ENCODE results near the gene MPP7.

MPP7 gene

GRCh38 chr10:28284126-28284525 is 18.7 kb downstream of the MPP7 start:
- no peak overlapping the region for H3K4me2 ChIP-seq (ENCODE audit: low read length)
- H4K20me1 ChIP-seq (ENCODE audit: control insufficient read depth, insufficient read depth, low read depth, low read length): no peaks in the 10 kb centered on the region

GRCh38 chr10:28283251-28283650 is 19.6 kb downstream of the MPP7 start:
- Histone ChIP-seq H3K79me2 (ENCODE audit: control insufficient read depth, low read length) (no peaks in the 10 kb centered on the region), H3K9me2 (replicated peaks; ENCODE audit: control insufficient read depth, low read length) (no peaks in the 10 kb centered on the region), H3K36me3 (ENCODE audit: control insufficient read depth, low read length) (no peaks in the 10 kb centered on the region; the same call in 1 of the 2 replicates), H3F3A (ENCODE audit: control insufficient read depth, insufficient read depth) (no peaks in the 10 kb centered on the region), H3K4me1 (ENCODE audit: control insufficient read depth, low read length) (no peaks in the 10 kb centered on the region), H4K20me1 (ENCODE audit: control insufficient read depth, insufficient read depth, low read depth, low read length) (no peaks in the 10 kb centered on the region), H3K4me2 (ENCODE audit: low read length) (no peak overlapping the region), H3K27me3 (ENCODE audit: control insufficient read depth, low read length) (peaks cover 3% of the 10 kb centered on the region; the same call in 1 of the 2 replicates), H3K4me3 (ENCODE audit: low read length) (no peak overlapping the region), H3K9me3 (ENCODE audit: control insufficient read depth, insufficient read depth, low read length) (no peaks in the 10 kb centered on the region), H3K27ac (ENCODE audit: low read depth, low read length) (no peak overlapping the region)
- TF ChIP-seq CTCF (IDR thresholded peaks at IDR 0.05; ENCODE audit: low read depth, low read length, poor library complexity, severe bottlenecking) (no peak), EZH2phosphoT487 (IDR thresholded peaks at IDR 0.05; ENCODE audit: borderline replicate concordance, low read length) (no peak)

More at GRCh38 chr10:28284126-28284525, 18.7 kb downstream of the MPP7 start:
- TF ChIP-seq EZH2phosphoT487 (IDR thresholded peaks at IDR 0.05; ENCODE audit: borderline replicate concordance, low read length) (no peak), CTCF (IDR thresholded peaks at IDR 0.05; ENCODE audit: low read depth, low read length, poor library complexity, severe bottlenecking) (no peak)
- H3K9me2 ChIP-seq (replicated peaks; ENCODE audit: control insufficient read depth, low read length): no peaks in the 10 kb centered on the region
- H3K4me1 ChIP-seq (ENCODE audit: control insufficient read depth, low read length): no peaks in the 10 kb centered on the region
- H3K27ac ChIP-seq (ENCODE audit: low read depth, low read length): no peak overlapping the region
- no peaks in the 10 kb centered on the region for H3K79me2 ChIP-seq (ENCODE audit: control insufficient read depth, low read length)
- no peaks in the 10 kb centered on the region; the same call in 1 of the 2 replicates for H3K36me3 ChIP-seq (ENCODE audit: control insufficient read depth, low read length)
- no peak overlapping the region for H3K4me3 ChIP-seq (ENCODE audit: low read length)
- no peaks in the 10 kb centered on the region for H3K9me3 ChIP-seq (ENCODE audit: control insufficient read depth, insufficient read depth, low read length)
- H3K27me3 ChIP-seq (ENCODE audit: control insufficient read depth, low read length): peaks cover 3% of the 10 kb centered on the region; the same call in 1 of the 2 replicates
- no peaks in the 10 kb centered on the region for H3F3A ChIP-seq (ENCODE audit: control insufficient read depth, insufficient read depth)

GRCh38 chr10:28282336-28282735 is 20.5 kb downstream of the MPP7 start:
- no peaks in the 10 kb centered on the region for H3K79me2 ChIP-seq (ENCODE audit: control insufficient read depth, low read length)
- H3K4me1 ChIP-seq (ENCODE audit: control insufficient read depth, low read length): no peaks in the 10 kb centered on the region
- no peaks in the 10 kb centered on the region for H3F3A ChIP-seq (ENCODE audit: control insufficient read depth, insufficient read depth)
- no peak for TF ChIP-seq EZH2phosphoT487 (IDR thresholded peaks at IDR 0.05; ENCODE audit: borderline replicate concordance, low read length)
- no peak for TF ChIP-seq CTCF (IDR thresholded peaks at IDR 0.05; ENCODE audit: low read depth, low read length, poor library complexity, severe bottlenecking)
- H3K9me2 ChIP-seq (replicated peaks; ENCODE audit: control insufficient read depth, low read length): no peaks in the 10 kb centered on the region
- H3K36me3 ChIP-seq (ENCODE audit: control insufficient read depth, low read length): no peaks in the 10 kb centered on the region; the same call in 1 of the 2 replicates
- H4K20me1 ChIP-seq (ENCODE audit: control insufficient read depth, insufficient read depth, low read depth, low read length): no peaks in the 10 kb centered on the region
- H3K9me3 ChIP-seq (ENCODE audit: control insufficient read depth, insufficient read depth, low read length): no peaks in the 10 kb centered on the region
- H3K27me3 ChIP-seq (ENCODE audit: control insufficient read depth, low read length): peaks cover 3% of the 10 kb centered on the region; the same call in 1 of the 2 replicates
- no peak overlapping the region for H3K27ac ChIP-seq (ENCODE audit: low read depth, low read length)
- H3K4me3 ChIP-seq (ENCODE audit: low read length): no peak overlapping the region
- no peak overlapping the region for H3K4me2 ChIP-seq (ENCODE audit: low read length)
